Measurements from ENCODE around the gene CAMSAP1.

GRCh38 chr9:135930446-135931345 lies 23.4 kb upstream of the CAMSAP1 start:
- TF ChIP-seq, protein P1, sequence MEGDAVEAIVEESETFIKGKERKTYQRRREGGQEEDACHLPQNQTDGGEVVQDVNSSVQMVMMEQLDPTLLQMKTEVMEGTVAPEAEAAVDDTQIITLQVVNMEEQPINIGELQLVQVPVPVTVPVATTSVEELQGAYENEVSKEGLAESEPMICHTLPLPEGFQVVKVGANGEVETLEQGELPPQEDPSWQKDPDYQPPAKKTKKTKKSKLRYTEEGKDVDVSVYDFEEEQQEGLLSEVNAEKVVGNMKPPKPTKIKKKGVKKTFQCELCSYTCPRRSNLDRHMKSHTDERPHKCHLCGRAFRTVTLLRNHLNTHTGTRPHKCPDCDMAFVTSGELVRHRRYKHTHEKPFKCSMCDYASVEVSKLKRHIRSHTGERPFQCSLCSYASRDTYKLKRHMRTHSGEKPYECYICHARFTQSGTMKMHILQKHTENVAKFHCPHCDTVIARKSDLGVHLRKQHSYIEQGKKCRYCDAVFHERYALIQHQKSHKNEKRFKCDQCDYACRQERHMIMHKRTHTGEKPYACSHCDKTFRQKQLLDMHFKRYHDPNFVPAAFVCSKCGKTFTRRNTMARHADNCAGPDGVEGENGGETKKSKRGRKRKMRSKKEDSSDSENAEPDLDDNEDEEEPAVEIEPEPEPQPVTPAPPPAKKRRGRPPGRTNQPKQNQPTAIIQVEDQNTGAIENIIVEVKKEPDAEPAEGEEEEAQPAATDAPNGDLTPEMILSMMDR (IDR thresholded peaks at IDR 0.05): no peak
- no peak for TF ChIP-seq POLR2A (IDR thresholded peaks at IDR 0.05)
